OCI-LY1 (cell line): ENCODE results near the gene MYMK.

Experiments used
- H2AFZ ChIP-seq: fragments of 200-600 bp; sonication (generic), shearing (Covaris generic); 2 replicates; pipeline ENCODE4 v1.6.0; 2014; ENCODE audit warnings: antibody characterized with exemption, mild to moderate bottlenecking, low read length
- H3F3A ChIP-seq: fragments of 200-600 bp; sonication (generic), shearing (Covaris generic); 2 replicates; pipeline ENCODE4 v1.6.0; 2014; ENCODE audit warnings: mild to moderate bottlenecking, antibody characterized with exemption, low read length, moderate library complexity; ENCODE audit not compliant: insufficient read depth
- H3K27ac ChIP-seq: fragments of 200-600 bp; sonication (generic); 2 replicates; pipeline ENCODE4 v1.5.1; 2014; ENCODE audit warnings: low read length, mixed run types, mild to moderate bottlenecking, low read depth; ENCODE audit not compliant: poor library complexity, severe bottlenecking
- H3K27me3 ChIP-seq: fragments of 200-600 bp; sonication (generic); 2 replicates; pipeline ENCODE4 v1.6.0; 2014; ENCODE audit warnings: antibody characterized with exemption, mild to moderate bottlenecking, low read length, moderate library complexity; ENCODE audit not compliant: insufficient read depth
- H3K36me3 ChIP-seq: fragments of 200-600 bp; sonication (generic); 2 replicates; pipeline ENCODE4 v1.6.1; 2014; ENCODE audit warnings: mild to moderate bottlenecking, antibody characterized with exemption, low read length, moderate library complexity, mixed read lengths; ENCODE audit not compliant: insufficient read depth
- H3K4me1 ChIP-seq: fragments of 200-600 bp; sonication (generic); 2 replicates; pipeline ENCODE4 v1.5.1; 2014; ENCODE audit warnings: mild to moderate bottlenecking, low read length, moderate library complexity; ENCODE audit not compliant: insufficient read depth, severe bottlenecking
- H3K4me2 ChIP-seq: fragments of 200-600 bp; sonication (generic), shearing (Covaris generic); 2 replicates; pipeline ENCODE4 v1.6.1; 2014; ENCODE audit warnings: low read length
- H3K4me3 ChIP-seq: fragments of 200-600 bp; sonication (generic); 2 replicates; pipeline ENCODE4 v1.5.1; 2014; ENCODE audit warnings: low read length, low read depth, mild to moderate bottlenecking, mixed read lengths; ENCODE audit not compliant: poor library complexity, severe bottlenecking
- H3K79me2 ChIP-seq: fragments of 200-600 bp; shearing (Covaris generic); 2 replicates; pipeline ENCODE4 v1.6.1; 2016; ENCODE audit warnings: mixed run types, low read length, mixed read lengths; ENCODE audit not compliant: insufficient read depth
- H3K9ac ChIP-seq: fragments of 200-600 bp; sonication (generic), shearing (Covaris generic); 2 replicates; pipeline ENCODE4 v1.6.1; 2014; ENCODE audit warnings: mild to moderate bottlenecking, low read length, mixed read lengths
- H3K9me2 ChIP-seq: fragments of 200-600 bp; sonication (generic), shearing (Covaris generic); 2 replicates; pipeline ENCODE4 v1.6.1; 2014; ENCODE audit warnings: low read depth, mild to moderate bottlenecking, low read length, mixed read lengths
- H3K9me3 ChIP-seq: fragments of 200-600 bp; shearing (Covaris generic); 2 replicates; pipeline ENCODE4 v1.6.1; 2014; ENCODE audit warnings: low read length, mixed read lengths
- H4K20me1 ChIP-seq: fragments of 200-600 bp; sonication (generic), shearing (Covaris generic); 2 replicates; pipeline ENCODE4 v1.6.0; 2016; ENCODE audit warnings: mild to moderate bottlenecking, low read length; ENCODE audit not compliant: insufficient read depth
- CTCF ChIP-seq: fragments of 200-600 bp; sonication (generic), shearing (Covaris generic); IDR thresholded peaks from 2 replicates; pipeline ENCODE4 v1.5.1; 2017; ENCODE audit warnings: mild to moderate bottlenecking, antibody characterized with exemption, low read length, moderate library complexity, mixed read lengths
- EZH2 ChIP-seq: fragments of 200-600 bp; sonication (generic), shearing (Covaris generic); IDR thresholded peaks from 2 replicates; pipeline ENCODE4 v1.8.0; 2017; ENCODE audit warnings: borderline replicate concordance, mixed run types, mild to moderate bottlenecking, antibody characterized with exemption, low read length, moderate library complexity, mixed read lengths

Gene MYMK

GRCh38 chr9:133494636-133495326 is 30.0 kb downstream of the MYMK start:
- H3K36me3 ChIP-seq, result no peaks in the 10 kb centered on the region
- H3K9me3 ChIP-seq, result no peaks in the 10 kb centered on the region
- no peaks in the 10 kb centered on the region for H3K79me2 ChIP-seq
- H4K20me1 ChIP-seq, result no peaks in the 10 kb centered on the region
- no peaks in the 10 kb centered on the region for H3K9me2 ChIP-seq
- no peaks in the 10 kb centered on the region for H3K4me1 ChIP-seq
- no peak overlapping the region for H3K4me3 ChIP-seq
- no peak for TF ChIP-seq EZH2
- TF ChIP-seq CTCF, result no peak
- H3K27ac ChIP-seq, result no peak overlapping the region
- peaks cover 7% of the 10 kb centered on the region; the same call in 1 of the 2 replicates for H3K27me3 ChIP-seq
- no peak overlapping the region for H3K4me2 ChIP-seq
- H3F3A ChIP-seq, result no peaks in the 10 kb centered on the region
- H3K9ac ChIP-seq, result no peak overlapping the region
- H2AFZ ChIP-seq, result no peak overlapping the region

GRCh38 chr9:133493845-133494540 is 30.8 kb downstream of the MYMK start:
- no peaks in the 10 kb centered on the region for H3K36me3 ChIP-seq
- TF ChIP-seq CTCF, result no peak
- TF ChIP-seq EZH2, result no peak

GRCh38 chr9:133493428-133493827 is 31.3 kb downstream of the MYMK start:
- Histone ChIP-seq H3K4me3 (no peak overlapping the region), H2AFZ (no peak overlapping the region), H3K9me2 (no peaks in the 10 kb centered on the region), H3K27me3 (peaks cover 7% of the 10 kb centered on the region; the same call in 1 of the 2 replicates), H3K9ac (no peak overlapping the region), H3K4me2 (no peak overlapping the region), H3K36me3 (no peaks in the 10 kb centered on the region), H3K79me2 (no peaks in the 10 kb centered on the region), H3K9me3 (no peaks in the 10 kb centered on the region), H3F3A (no peaks in the 10 kb centered on the region), H3K4me1 (no peaks in the 10 kb centered on the region), H3K27ac (no peak overlapping the region), H4K20me1 (no peaks in the 10 kb centered on the region)
- TF ChIP-seq EZH2 (no peak), CTCF (no peak)

More at GRCh38 chr9:133493845-133494540, 30.8 kb downstream of the MYMK start:
- peaks cover 7% of the 10 kb centered on the region; the same call in 1 of the 2 replicates for H3K27me3 ChIP-seq
- H3K79me2 ChIP-seq, result no peaks in the 10 kb centered on the region
- no peak overlapping the region for H3K4me3 ChIP-seq
- no peak overlapping the region for H3K4me2 ChIP-seq
- no peak overlapping the region for H3K9ac ChIP-seq
- H3F3A ChIP-seq, result no peaks in the 10 kb centered on the region
- H3K27ac ChIP-seq, result no peak overlapping the region
- no peak overlapping the region for H2AFZ ChIP-seq
- H4K20me1 ChIP-seq, result no peaks in the 10 kb centered on the region
- H3K9me3 ChIP-seq, result no peaks in the 10 kb centered on the region
- H3K9me2 ChIP-seq, result no peaks in the 10 kb centered on the region
- H3K4me1 ChIP-seq, result no peaks in the 10 kb centered on the region
